UCSD-AML1 (cell line): Measurements from ENCODE around the gene BRD9.
"Not testable (repeated sequence)": the region's sequence is repeated elsewhere in the genome, so short reads cannot be mapped to it uniquely, and the experiment has no call there.

Source experiments
- DNase-seq: peaks from one replicate; lab custom pipeline; 2025; ENCODE audit not compliant: unreplicated experiment; lab: John Stamatoyannopoulos, UW

Gene BRD9

DNA sequence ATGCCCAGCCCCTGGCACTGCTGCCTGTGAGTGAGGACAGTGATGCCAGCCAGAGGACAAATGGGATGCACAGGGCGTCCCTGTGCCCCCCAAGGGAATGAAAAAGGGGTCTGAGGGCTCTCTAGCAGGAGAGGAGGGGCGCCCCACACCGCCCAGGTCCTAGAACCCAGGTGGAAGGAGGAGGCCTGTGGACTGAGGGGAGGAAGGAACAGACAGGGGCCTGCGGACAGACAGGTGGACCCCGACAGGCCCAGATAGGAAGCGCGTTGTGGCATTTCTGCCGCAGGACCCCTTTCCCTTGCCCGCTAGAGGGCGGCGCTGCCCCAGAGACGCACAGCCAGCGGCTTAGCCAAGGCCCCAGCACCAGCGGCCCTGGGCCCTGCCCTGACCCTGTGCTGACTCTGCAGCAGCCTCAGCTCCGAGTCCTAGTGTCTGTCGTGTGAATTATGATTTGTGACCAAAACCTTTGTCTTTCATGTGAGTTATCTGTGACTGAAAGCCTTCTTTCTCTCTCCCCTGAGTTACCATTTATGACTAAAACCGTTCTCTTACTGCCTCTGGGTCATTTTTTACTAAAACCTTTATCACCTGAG, 30.8 kb upstream of the BRD9 start:
- peak; percentile 78 for DNase-seq

DNA sequence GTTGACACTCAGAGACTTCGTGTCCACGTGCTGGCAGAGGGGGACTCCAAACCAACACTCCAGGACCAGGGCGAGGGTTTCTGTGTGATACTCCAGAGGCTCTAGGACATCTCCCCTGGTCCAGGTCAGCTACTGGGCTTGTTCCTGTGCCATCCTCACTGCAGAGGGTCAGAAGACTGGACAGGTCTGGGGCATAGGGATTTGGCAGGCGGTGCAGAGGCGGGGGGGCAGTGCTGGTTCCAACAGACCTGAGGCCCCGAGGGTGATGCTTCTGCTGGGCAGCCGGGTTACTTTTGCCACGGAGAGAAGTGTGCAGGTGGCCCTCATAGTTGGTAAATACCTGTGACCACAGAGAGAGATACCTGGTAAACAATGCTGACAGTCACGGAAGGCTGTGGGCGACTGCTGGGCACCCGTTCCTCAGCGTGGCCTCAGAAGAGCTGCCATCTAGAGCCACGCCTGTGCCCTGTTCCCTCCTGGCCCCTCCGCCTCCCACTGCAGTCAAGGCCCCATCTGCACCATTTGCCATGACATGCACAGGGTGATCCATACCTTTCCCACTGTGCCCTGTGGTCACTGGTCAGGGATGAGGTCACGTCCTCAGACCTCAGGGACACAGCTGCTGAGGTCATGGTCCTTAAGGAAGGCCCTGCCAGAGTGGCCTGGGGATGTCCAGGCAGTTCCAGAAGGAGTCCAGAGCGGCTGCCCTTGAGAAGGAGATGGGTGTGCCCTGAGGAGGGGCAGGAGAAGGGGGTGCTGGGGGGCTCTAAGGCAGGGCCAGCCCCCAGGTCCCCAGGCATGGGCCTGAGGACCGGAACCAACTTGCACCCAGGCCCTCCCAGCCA, 30.1 kb upstream of the BRD9 start:
- DNase-seq: no peak

- no peak for DNase-seq
Measured at GRCh38 chr5:921456-922435, 29.1 kb upstream of the BRD9 start.

GRCh38 chr5:920321-920720, 27.7 kb upstream of the BRD9 start:
- DNase-seq: no peak

- no peak for DNase-seq
Measured at GRCh38 chr5:919356-920000, 26.9 kb upstream of the BRD9 start.

DNA sequence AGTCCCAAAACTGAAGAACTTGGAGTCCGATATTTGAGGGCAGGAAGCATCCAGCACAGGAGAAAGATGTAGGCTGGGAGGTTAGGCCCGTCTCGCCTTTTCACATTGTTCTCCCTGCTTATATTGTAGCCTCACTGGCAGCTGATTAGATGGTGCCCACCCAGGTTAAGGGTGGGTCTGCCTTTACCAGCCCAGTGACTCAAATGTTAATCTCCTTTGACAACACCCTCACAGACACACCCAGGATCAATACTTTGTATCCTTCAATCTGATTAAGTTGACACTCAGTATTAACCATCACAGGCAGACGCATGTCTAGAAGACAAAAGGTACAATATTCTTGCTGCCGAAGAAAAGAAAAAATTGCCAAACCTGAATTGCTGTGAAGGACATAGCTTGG, 26.1 kb upstream of the BRD9 start:
- not testable (repeated sequence) for DNase-seq

- DNase-seq: no peak
Measured at GRCh38 chr5:916441-917293, 24.1 kb upstream of the BRD9 start.

DNA sequence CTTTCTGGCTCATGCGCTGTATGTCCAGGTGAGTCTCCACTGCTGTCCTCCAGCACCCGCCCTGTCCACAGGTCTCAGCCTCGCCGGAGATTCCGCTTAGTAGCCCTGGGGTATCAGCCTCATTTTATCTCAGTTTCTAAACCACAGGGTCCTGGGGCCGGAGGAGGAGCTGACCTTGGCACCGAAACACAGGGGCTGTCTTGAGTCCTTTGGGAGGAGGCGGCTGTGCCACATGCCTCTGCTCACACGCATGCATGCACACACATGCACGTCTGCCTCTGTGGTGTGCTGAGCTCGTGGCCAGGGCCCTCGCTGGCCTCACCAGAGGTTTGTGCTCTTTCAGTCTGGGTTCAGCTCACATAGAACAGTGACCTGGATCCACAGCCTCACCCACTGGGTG, 23.3 kb upstream of the BRD9 start:
- no peak for DNase-seq

DNA sequence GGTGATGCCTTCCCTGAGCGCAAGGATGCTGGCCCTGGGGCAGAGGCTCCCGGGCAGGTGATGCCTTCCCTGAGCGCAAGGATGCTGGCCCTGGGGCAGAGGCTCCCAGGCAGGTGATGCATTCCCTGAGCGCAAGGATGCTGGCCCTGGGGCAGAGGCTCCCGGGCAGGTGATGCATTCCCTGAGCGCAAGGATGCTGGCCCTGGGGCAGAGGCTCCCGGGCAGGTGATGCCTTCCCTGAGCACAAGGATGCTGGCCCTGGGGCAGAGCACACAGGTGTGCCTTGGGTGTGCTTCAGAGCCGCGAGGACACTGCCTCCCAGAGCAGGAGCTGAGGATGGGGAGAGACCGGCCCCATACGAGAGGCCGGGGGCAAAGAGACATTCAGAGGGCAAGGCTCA, 22.7 kb upstream of the BRD9 start:
- not testable (repeated sequence) for DNase-seq

GRCh38 chr5:914612-915011, 22.0 kb upstream of the BRD9 start:
- DNase-seq: no peak

DNA sequence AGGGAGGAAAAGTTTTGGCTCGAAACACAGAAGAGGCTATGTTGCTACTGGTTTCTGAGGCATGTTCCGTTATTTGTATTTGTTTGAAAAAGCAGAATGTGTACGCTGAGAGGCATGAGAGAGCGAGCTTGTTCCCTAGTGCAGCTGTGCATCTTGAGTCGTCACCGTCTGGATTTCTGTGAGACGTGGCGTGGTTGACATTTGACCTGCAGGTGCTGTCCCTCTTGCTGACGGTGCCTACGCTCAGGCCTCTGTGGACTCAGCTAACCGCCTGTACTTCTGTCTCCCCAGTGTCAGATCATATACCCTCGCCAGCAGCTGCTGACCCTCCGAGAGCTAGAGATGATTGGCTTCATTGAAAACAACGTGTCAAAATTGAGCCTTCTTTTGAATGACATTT, 21.6 kb upstream of the BRD9 start:
- no peak for DNase-seq

- DNase-seq: no peak
Measured at GRCh38 chr5:912280-913091, 19.9 kb upstream of the BRD9 start.

GRCh38 chr5:911601-912000, 19.0 kb upstream of the BRD9 start:
- no peak for DNase-seq

DNA sequence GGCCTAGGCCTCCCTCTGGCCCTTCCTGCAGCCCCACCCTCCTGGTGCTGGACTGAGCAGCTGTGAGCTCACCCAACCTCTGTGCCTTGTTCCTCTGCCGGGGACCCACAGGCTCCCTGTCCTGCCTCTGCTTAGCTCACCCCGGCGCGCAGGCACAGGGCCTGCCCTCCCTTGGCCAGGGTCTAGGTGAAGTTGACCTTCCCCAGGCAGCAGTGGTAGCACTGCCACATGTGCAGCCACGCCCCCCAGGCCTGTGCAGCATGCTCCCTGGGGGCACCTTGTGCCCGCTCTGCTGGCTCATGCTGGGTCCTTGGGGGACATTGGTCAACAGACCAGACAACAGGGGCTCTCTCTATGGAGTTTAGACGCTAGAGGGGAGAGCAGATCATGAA, 18.2 kb upstream of the BRD9 start:
- no peak for DNase-seq

DNA sequence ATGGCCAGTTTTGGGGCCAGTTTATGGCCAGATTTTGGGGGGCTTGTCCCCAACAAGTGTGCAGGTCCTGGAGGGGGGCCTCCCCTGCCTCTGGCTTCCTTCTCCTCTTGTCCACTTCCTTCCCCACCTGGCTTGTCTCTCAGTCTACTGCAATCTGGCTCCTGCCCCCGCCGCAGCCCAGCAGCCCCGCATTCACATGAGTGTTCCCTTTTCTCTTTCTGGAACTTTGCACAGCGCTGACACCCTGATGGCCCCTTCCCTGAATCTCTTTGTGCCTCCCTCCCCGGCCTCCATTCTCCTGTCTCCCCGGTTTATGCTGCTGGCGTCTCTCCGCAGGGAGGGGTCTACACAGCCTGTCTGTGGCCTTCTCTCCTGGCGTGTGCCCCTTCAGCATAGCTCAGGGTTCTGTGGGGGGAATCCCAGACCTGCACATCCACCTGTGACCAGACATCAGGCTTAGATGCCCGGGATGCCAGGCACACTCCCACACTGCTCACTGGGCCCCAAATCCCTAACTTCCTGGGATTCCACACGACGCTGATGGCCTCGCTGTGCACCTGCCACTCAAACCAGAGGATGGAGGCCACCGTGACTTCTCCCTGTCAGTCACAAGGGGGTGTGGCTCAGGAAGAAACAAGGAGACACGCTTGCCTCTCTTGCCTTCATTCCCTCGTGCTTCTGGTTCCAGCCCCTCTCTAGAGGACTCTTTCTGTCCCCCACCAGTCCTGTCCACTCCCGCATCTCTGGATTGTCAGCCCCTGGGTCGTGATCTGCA, 17.6 kb upstream of the BRD9 start:
- no peak for DNase-seq

DNA sequence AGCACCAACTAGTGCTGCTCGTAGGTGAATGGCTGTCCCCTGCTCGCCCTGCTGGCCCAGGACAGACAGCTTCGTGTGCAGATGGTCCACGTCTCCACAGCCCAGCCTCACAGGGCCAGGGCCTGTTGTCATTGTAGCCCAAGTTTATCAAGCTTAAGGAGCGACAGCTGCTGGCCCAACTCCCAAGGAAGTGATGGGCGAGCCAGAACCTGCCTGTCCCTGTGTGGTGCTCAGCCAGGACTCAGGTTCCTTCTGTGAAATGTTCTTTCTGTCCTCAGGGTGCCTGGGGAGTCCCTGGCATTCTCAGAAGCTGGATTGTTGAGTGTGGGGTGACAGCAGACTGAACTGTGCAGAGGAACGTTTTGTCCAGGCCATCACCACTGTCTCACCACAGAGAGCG, 16.5 kb upstream of the BRD9 start:
- DNase-seq: no peak

DNA sequence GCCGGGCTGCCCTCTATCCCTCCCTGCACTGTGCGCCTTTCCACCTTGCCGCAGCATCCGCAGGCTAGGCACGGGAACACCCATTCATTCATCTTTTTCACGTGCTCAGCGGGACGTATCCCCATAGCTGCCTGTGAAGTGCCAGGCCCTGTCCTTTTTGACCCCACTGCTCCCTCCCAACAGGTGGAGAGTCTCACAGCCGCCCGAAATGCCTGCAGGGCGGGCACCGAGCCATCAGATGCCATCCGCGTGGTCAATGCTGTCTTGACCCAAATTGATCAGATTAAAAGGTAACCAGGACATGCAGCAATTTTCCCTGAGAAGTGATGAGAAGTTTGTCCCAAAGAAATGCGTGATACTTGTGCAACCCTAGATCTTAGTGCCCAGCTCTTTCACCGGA, 15.6 kb upstream of the BRD9 start:
- no peak for DNase-seq

DNA sequence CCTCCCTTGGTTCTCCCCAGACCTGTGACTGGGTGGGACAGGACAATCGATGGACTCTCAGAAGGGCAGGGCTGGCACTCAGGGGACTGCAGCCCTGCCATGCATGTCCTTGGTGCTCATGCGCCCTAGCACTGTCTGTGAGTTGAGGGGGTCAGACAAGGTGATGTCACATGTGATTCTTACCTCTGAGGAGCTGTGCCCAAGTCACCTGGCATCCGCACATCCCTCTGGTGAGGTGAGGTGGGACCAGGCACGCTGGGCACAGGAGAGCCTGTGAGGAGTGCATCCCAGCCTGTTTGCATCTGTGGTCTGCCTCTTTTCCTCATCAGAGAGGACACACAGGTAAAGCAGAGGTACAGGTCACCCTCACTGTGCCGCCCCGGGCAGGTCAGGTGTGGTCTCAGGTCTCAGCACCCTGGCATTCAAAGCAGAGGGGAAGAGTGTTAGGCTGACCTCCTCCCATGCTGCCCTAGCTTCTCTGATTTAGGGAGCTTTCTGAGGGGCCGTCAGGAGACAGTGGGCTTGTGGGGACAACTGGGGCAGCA, 14.8 kb upstream of the BRD9 start:
- DNase-seq: no peak
